Thyroid gland (tissue), 4 donors: ENCODE results near the gene UBE2E2. TPM values are rescaled to one million over a fixed set of nuclear protein-coding genes. Genes with fewer than 3 reads are reported as not detected.

Source experiments
- DNase-seq, 2 donors: peaks; one replicate each; pipeline ENCODE4 v3.0.0-alpha.2; 2019
- H3K27ac ChIP-seq, 3 donors: fragments of 200-600 bp; sonication (generic); 1 replicate in 2 of 3; 2 replicates in 1 of 3; pipeline ENCODE4 v1.5.1; 2016 to 2019; ENCODE audit warnings: mild to moderate bottlenecking in 1 of 3, moderate library complexity in 1 of 3
- H3K27me3 ChIP-seq: fragments of 200-600 bp; sonication (generic); one replicate; pipeline ENCODE4 v1.5.1; 2019
- H3K36me3 ChIP-seq, 2 donors: fragments of 200-600 bp; sonication (generic); one replicate each; pipeline ENCODE4 v1.5.1; 2016 to 2019
- H3K4me1 ChIP-seq, 2 donors: fragments of 200-600 bp; sonication (generic); one replicate each; pipeline ENCODE4 v1.5.1; 2017 to 2019
- H3K4me3 ChIP-seq, 3 donors: fragments of 200-600 bp; sonication (generic); replicated peaks in 1 of 3; 1 replicate in 2 of 3; 2 replicates in 1 of 3; pipeline ENCODE4 v1.5.1; 2016; ENCODE audit warnings: mild to moderate bottlenecking in 1 of 3
- H3K9me3 ChIP-seq: fragments of 200-600 bp; sonication (generic); one replicate; pipeline ENCODE4 v1.5.1; 2017
- POLR2A ChIP-seq, 2 donors: fragments of 450-650 bp; IDR thresholded peaks; one replicate each; pipeline ENCODE4 v1.6.1; 2017; ENCODE audit warnings: antibody characterized with exemption in 2 of 2, mild to moderate bottlenecking in 2 of 2, moderate library complexity in 1 of 2
- WGBS, 2 donors: methylation state at CpG; one replicate each; pipeline ENCODE4 v1.1.5; 2017; 5-methylcytosine and 5-hydroxymethylcytosine counted together
- intact Hi-C: fragments of 100-400 bp; cut with DNase I; formaldehyde crosslinking; loops from one replicate; pipeline ENCODE4 v1.15.1; 2023
- total RNA-seq, 4 donors: library from RNA; depleted of rRNA; stranded (reverse); fragments of >200 nt; gene quantifications; one replicate each; pipeline ENCODE4 v1.2.3, GENCODE V29; 2016
- TF ChIP-seq, protein P1 (sequence below), 6 experiments: fragments of 200-600 bp in 3 of 6; fragments of 450-650 bp in 3 of 6; sonication (generic) in 3 of 6; IDR thresholded peaks; one replicate each; pipeline ENCODE4 v1.5.1; 2016 to 2019; ENCODE audit warnings: antibody characterized with exemption in 6 of 6, mild to moderate bottlenecking in 2 of 6, inconsistent platforms in 1 of 6, moderate library complexity in 1 of 6

UBE2E2 gene
- total RNA-seq, 4 donors from 2014 or later, result 28.5 to 46.0 (median 38.4) TPM

DNA sequence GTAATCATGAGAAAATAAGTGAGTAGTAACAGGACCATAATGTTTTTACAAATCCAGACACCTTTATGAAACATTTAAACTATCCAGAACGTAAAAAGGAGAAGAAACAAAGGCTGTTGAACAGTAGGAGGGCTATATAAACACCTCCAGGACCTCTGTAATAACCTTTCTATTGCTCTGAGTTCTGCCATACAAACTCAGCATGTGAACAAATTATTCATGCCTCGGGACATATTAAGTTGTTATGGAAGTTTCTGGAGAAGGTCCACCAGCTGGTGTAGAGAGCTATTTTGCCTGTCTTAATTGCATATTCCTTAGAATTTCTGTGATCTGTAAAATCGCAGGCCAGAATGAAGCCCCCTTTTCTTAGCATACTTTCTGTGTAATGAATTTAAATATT is 256.3 kb downstream of the UBE2E2 start:
- Histone ChIP-seq H3K27ac (no peak overlapping the region), H3K36me3 (no peaks in the 10 kb centered on the region), H3K27me3 (no peaks in the 10 kb centered on the region), H3K4me1 (peaks cover 0 to 6% of the 10 kb centered on the region in 2 donors), H3K4me3 (no peak overlapping the region), H3K9me3 (no peaks in the 10 kb centered on the region)
- intact Hi-C loops, result no loop called here
- TF ChIP-seq POLR2A (IDR thresholded peaks at IDR 0.05), result no peak
- TF ChIP-seq, protein P1, sequence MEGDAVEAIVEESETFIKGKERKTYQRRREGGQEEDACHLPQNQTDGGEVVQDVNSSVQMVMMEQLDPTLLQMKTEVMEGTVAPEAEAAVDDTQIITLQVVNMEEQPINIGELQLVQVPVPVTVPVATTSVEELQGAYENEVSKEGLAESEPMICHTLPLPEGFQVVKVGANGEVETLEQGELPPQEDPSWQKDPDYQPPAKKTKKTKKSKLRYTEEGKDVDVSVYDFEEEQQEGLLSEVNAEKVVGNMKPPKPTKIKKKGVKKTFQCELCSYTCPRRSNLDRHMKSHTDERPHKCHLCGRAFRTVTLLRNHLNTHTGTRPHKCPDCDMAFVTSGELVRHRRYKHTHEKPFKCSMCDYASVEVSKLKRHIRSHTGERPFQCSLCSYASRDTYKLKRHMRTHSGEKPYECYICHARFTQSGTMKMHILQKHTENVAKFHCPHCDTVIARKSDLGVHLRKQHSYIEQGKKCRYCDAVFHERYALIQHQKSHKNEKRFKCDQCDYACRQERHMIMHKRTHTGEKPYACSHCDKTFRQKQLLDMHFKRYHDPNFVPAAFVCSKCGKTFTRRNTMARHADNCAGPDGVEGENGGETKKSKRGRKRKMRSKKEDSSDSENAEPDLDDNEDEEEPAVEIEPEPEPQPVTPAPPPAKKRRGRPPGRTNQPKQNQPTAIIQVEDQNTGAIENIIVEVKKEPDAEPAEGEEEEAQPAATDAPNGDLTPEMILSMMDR (IDR thresholded peaks at IDR 0.05), result no peak
- no peak for DNase-seq
- WGBS, 2 donors, result 84 to 87% methylated on average over 3 of the region's 3 CpGs

DNA sequence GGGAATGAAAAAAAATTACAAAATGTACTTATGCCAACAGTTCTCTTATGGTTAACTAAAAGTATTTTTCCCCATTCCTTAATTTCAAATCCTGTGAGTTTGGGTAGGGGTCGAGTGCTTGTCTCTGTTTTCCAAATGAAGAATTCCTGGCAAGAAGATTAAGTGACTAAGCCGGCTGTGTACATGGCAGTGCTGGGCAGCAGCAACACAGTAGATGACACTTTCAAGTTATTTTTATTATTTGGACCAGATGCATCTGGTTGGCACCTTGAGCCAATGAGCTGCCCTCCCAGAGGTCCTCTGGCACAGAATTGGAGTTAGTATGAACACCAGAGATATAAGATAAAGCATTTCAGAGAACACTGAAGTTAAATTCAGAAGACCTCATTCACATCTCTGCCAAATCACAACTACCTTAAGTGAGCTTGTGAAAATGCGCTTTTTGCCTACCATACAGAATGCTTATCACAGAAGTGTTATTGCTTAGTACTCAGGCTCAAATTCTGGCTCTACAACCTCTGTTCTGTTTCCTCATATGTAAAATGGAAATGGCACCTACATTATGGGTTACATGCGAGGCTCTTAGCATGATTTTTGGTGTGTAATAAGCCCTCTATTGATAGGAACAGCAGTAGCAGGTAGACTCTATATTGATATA is 256.9 kb downstream of the UBE2E2 start:
- H3K27me3 ChIP-seq, result no peaks in the 10 kb centered on the region
- DNase-seq, result no peak
- H3K4me3 ChIP-seq, result no peak overlapping the region
- H3K27ac ChIP-seq, result no peak overlapping the region
- H3K9me3 ChIP-seq, result no peaks in the 10 kb centered on the region
- H3K36me3 ChIP-seq, result no peaks in the 10 kb centered on the region
- 65 to 76% methylated on average over 4 of the region's 4 CpGs for WGBS, 2 donors
- intact Hi-C loops, result no loop called here
- TF ChIP-seq POLR2A (IDR thresholded peaks at IDR 0.05), result no peak
- TF ChIP-seq, protein P1 (IDR thresholded peaks at IDR 0.05), result no peak
- H3K4me1 ChIP-seq, result peaks cover 0 to 6% of the 10 kb centered on the region in 2 donors

DNA sequence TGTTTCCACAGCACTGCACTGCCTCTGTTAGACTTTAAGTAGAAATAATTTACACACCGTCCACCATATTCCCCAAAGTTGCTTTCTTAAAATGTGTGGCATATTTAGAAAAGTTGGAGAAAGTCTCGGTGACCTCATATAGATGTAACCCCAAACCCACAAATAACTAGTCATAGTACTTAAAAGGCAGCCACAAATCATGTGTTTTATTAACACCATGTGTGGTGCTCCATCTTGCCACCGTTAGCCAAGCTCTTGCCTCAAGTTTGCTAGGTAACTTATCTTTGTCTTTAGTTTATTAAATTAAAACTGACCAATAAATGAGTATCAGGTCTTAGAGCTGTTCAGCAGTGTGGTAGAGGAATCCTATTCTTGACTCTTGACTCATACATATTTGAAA is 257.9 kb downstream of the UBE2E2 start:
- TF ChIP-seq, protein P1 (IDR thresholded peaks at IDR 0.05), result no peak
- TF ChIP-seq POLR2A (IDR thresholded peaks at IDR 0.05), result no peak
- DNase-seq, result no peak
- Histone ChIP-seq H3K36me3 (no peaks in the 10 kb centered on the region), H3K4me3 (no peak overlapping the region), H3K4me1 (peaks cover 0 to 6% of the 10 kb centered on the region in 2 donors), H3K9me3 (no peaks in the 10 kb centered on the region), H3K27me3 (no peaks in the 10 kb centered on the region), H3K27ac (no peak overlapping the region)
- intact Hi-C loops, result no loop called here
- 92% methylated on average over 3 of the region's 3 CpGs for WGBS, 2 donors

DNA sequence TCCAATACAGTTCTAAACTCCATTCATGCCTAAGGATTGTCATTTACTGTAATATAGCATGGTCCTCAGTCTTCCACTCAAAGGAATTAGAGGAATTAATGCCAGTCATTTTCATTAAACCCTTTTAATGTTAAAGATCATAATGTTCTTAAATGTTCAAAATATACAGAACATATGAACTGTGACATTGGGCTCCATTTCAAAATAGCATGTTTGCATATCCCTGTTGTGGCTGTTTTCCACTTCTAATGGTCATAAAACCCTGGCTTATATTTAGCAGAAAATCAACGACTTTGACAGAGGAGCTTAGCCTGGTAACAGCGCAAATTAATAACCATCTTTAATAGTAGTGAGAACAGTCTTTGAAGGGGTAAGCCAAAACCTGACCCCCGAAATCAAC is 260.7 kb downstream of the UBE2E2 start:
- Histone ChIP-seq H3K27ac (no peak overlapping the region), H3K4me1 (peaks cover 0 to 6% of the 10 kb centered on the region in 2 donors), H3K36me3 (no peaks in the 10 kb centered on the region), H3K9me3 (no peaks in the 10 kb centered on the region), H3K27me3 (no peaks in the 10 kb centered on the region), H3K4me3 (no peak overlapping the region)
- DNase-seq, result no peak
- intact Hi-C loops, result no loop called here
- 80 to 91% methylated on average over 3 of the region's 3 CpGs for WGBS, 2 donors
- TF ChIP-seq, protein P1 (IDR thresholded peaks at IDR 0.05), result no peak
- TF ChIP-seq POLR2A (IDR thresholded peaks at IDR 0.05), result no peak

DNA sequence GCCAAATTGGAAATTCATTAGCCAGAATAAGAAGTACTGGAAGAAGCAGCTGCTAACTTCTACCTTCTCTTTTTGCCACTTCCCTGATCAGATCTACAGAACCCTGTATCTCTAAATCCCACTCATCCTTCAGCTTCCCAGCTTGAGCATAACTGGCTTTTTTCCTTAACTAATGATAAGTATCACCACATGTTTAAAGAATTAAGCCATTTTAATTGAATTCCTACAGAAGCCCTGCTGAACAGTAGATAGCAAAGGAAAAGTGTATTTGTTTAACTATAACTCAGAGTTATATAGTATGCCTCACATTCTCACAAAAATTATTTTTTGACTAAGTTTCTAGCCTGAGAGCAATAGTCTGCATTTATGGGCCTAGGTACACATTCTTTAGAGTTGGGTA is 262.4 kb downstream of the UBE2E2 start:
- Histone ChIP-seq H3K4me3 (no peak overlapping the region), H3K4me1 (no peaks in the 10 kb centered on the region), H3K36me3 (no peaks in the 10 kb centered on the region), H3K9me3 (no peaks in the 10 kb centered on the region), H3K27me3 (no peaks in the 10 kb centered on the region), H3K27ac (no peak overlapping the region)
- TF ChIP-seq, protein P1 (IDR thresholded peaks at IDR 0.05), result no peak
- no peak for TF ChIP-seq POLR2A (IDR thresholded peaks at IDR 0.05)
- intact Hi-C loops, result no loop called here
- no peak for DNase-seq
